OCI-LY7 (cell line): Measurements from ENCODE around the gene GNAI2. TPM values are rescaled to one million over a fixed set of nuclear protein-coding genes. Genes with fewer than 3 reads are reported as not detected.

ENCODE experiments used
- BruUV-seq: library from RNA; stranded (reverse); fragments of 400-500 nt; replicated peaks from 2 replicates; lab custom pipeline; 2021; lab: Mats Ljungman, UMichigan
- CTCF ChIA-PET: fragments of 300-600 bp; sonication (Branson Sonifier 250); formaldehyde crosslinking; loops from one replicate; lab custom pipeline; 2022; ENCODE audit warnings: antibody characterized with exemption; ENCODE audit not compliant: unreplicated experiment; lab: Charles Lee
- POLR2A ChIA-PET: fragments of 300-600 bp; sonication (Branson Sonifier 250); formaldehyde crosslinking; loops from one replicate; lab custom pipeline; 2022; ENCODE audit warnings: antibody characterized with exemption; lab: Charles Lee
- DNase-seq: peaks from one replicate; pipeline ENCODE4 v3.0.0-alpha.2; 2015; ENCODE audit warnings: low spot score
- H2AFZ ChIP-seq: fragments of 200-600 bp; sonication (generic), shearing (Covaris generic); 2 replicates; pipeline ENCODE4 v1.6.1; 2014; ENCODE audit warnings: mild to moderate bottlenecking, antibody characterized with exemption, low read length, moderate library complexity
- H3K27ac ChIP-seq: fragments of 200-600 bp; sonication (generic); 2 replicates; pipeline ENCODE4 v1.5.1; 2014; ENCODE audit warnings: mixed run types, low read depth, mild to moderate bottlenecking, moderate library complexity, low read length, inconsistent platforms; ENCODE audit not compliant: poor library complexity, severe bottlenecking
- H3K36me3 ChIP-seq: fragments of 200-600 bp; sonication (generic); 2 replicates; pipeline ENCODE4 v1.6.1; 2014; ENCODE audit warnings: mild to moderate bottlenecking, antibody characterized with exemption, low read length, moderate library complexity, mixed read lengths; ENCODE audit not compliant: insufficient read depth
- H3K4me1 ChIP-seq: fragments of 200-600 bp; sonication (generic); 2 replicates; pipeline ENCODE4 v1.5.1; 2014; ENCODE audit warnings: mild to moderate bottlenecking, low read length; ENCODE audit not compliant: insufficient read depth, poor library complexity, severe bottlenecking
- H3K4me2 ChIP-seq: fragments of 200-600 bp; sonication (generic); 2 replicates; pipeline ENCODE4 v1.6.1; 2014; ENCODE audit warnings: mild to moderate bottlenecking, low read length
- H3K4me3 ChIP-seq: fragments of 200-600 bp; sonication (generic); 2 replicates; pipeline ENCODE4 v1.5.1; 2014; ENCODE audit warnings: mild to moderate bottlenecking, low read depth, low read length; ENCODE audit not compliant: poor library complexity, severe bottlenecking
- H3K79me2 ChIP-seq: fragments of 200-600 bp; sonication (generic); 2 replicates; pipeline ENCODE4 v1.6.1; 2016; ENCODE audit warnings: low read depth, mild to moderate bottlenecking, low read length, moderate library complexity, mixed read lengths; ENCODE audit not compliant: insufficient read depth
- H3K9me2 ChIP-seq: fragments of 200-600 bp; sonication (generic); 2 replicates; pipeline ENCODE4 v1.6.1; 2016; ENCODE audit warnings: mild to moderate bottlenecking, low read length, mixed read lengths; ENCODE audit not compliant: insufficient read depth
- H3K9me3 ChIP-seq: fragments of 200-600 bp; sonication (generic); 2 replicates; pipeline ENCODE4 v1.6.1; 2014; ENCODE audit warnings: mild to moderate bottlenecking, mixed run types, low read length, mixed read lengths
- H4K20me1 ChIP-seq: fragments of 200-600 bp; sonication (generic); 2 replicates; pipeline ENCODE4 v1.6.1; 2014; ENCODE audit warnings: mild to moderate bottlenecking, antibody characterized with exemption, low read length, moderate library complexity, mixed read lengths; ENCODE audit not compliant: insufficient read depth
- EZH2phosphoT487 ChIP-seq: fragments of 200-600 bp; sonication (generic); IDR thresholded peaks from 2 replicates; pipeline ENCODE4 v1.6.1; 2018; ENCODE audit warnings: low read depth, borderline replicate concordance, mild to moderate bottlenecking, mixed run types, antibody characterized with exemption, low read length, moderate library complexity, mixed read lengths
- intact Hi-C: fragments of 100-400 bp; cut with micrococcal nuclease; formaldehyde crosslinking; loops from one replicate; pipeline ENCODE4 v1.10.0; 2022; ENCODE audit not compliant: unreplicated experiment
- total RNA-seq, 2 experiments: library from RNA; depleted of rRNA in 1 of 2; stranded (reverse); fragments of >200 nt in 1 of 2; shearing (Covaris generic) in 1 of 2; gene quantifications; 2 replicates each; pipeline ENCODE4 v1.2.3, GENCODE V29; 2014 to 2022
- TF ChIP-seq, protein P1 (sequence below): fragments of 200-600 bp; sonication (generic); conservative IDR thresholded peaks from 2 replicates; pipeline ENCODE4 v1.5.1; 2014; ENCODE audit warnings: mild to moderate bottlenecking, antibody characterized with exemption, low read length, moderate library complexity, mixed read lengths

The GNAI2 gene
- total RNA-seq, 2 experiments from 2014 or later, result 190 to 256 TPM

- no peak overlapping the region for H2AFZ ChIP-seq
- no peaks in the 10 kb centered on the region for H3K9me3 ChIP-seq
- TF ChIP-seq EZH2phosphoT487, result no peak
- TF ChIP-seq, protein P1, sequence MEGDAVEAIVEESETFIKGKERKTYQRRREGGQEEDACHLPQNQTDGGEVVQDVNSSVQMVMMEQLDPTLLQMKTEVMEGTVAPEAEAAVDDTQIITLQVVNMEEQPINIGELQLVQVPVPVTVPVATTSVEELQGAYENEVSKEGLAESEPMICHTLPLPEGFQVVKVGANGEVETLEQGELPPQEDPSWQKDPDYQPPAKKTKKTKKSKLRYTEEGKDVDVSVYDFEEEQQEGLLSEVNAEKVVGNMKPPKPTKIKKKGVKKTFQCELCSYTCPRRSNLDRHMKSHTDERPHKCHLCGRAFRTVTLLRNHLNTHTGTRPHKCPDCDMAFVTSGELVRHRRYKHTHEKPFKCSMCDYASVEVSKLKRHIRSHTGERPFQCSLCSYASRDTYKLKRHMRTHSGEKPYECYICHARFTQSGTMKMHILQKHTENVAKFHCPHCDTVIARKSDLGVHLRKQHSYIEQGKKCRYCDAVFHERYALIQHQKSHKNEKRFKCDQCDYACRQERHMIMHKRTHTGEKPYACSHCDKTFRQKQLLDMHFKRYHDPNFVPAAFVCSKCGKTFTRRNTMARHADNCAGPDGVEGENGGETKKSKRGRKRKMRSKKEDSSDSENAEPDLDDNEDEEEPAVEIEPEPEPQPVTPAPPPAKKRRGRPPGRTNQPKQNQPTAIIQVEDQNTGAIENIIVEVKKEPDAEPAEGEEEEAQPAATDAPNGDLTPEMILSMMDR, result no peak
- CTCF ChIA-PET, result no interaction called here
- H3K79me2 ChIP-seq, result no peaks in the 10 kb centered on the region
- POLR2A ChIA-PET, result no interaction called here
- H4K20me1 ChIP-seq, result no peaks in the 10 kb centered on the region
- no peak overlapping the region for H3K4me3 ChIP-seq
- intact Hi-C loops, result no loop called here
- no TSS peak for BruUV-seq
- DNase-seq, result no peak
- H3K36me3 ChIP-seq, result no peaks in the 10 kb centered on the region
- H3K9me2 ChIP-seq, result no peaks in the 10 kb centered on the region
- no peak overlapping the region for H3K27ac ChIP-seq
- no peak overlapping the region for H3K4me2 ChIP-seq
- no peaks in the 10 kb centered on the region for H3K4me1 ChIP-seq
These were observed 33.5 kb upstream of the GNAI2 start for GRCh38 chr3:50202353-50203112.

DNA sequence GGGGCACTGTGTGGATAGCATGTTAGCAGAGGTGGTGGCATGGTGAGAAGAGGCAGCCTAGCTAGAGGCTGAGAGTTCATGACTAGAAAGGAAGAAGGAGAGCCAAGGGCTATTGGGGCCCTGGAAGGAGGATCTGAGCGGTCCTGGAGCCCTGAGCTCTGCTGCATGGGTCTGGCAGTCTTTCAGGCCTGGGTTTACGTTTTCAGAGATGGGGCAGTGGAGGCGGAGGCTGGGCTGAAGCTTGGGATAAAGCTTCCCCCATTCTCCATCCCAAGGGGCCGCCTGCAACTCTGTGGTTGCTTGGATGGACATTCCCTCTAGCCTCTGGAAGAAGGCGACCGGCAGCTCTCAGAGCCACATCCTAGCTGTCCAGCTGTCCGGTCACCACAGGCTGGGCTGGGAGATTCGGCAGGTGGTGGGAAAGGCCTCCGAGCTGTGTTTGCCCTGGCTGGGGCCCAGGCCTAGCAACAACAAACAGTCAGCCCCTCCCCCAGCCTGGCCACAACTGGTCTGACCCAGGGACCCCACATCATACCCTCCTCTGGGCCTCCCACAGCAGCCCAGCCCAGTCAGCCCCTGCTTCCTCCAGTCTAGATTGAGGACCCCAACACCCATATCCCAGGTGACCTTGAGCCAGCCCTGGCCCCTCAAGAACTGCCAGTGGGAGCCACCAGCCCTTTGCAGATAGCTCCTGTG, 32.7 kb upstream of the GNAI2 start:
- TF ChIP-seq, protein P1, result no peak
- TF ChIP-seq EZH2phosphoT487, result no peak
- ChIA-PET POLR2A (no interaction called here), CTCF (no interaction called here)
- Histone ChIP-seq H3K4me1 (no peaks in the 10 kb centered on the region), H3K27ac (no peak overlapping the region), H3K9me3 (no peaks in the 10 kb centered on the region), H3K4me3 (no peak overlapping the region), H3K9me2 (no peaks in the 10 kb centered on the region), H3K4me2 (no peak overlapping the region), H3K36me3 (no peaks in the 10 kb centered on the region), H4K20me1 (no peaks in the 10 kb centered on the region), H3K79me2 (no peaks in the 10 kb centered on the region), H2AFZ (no peak overlapping the region)
- intact Hi-C loops, result no loop called here
- no TSS peak for BruUV-seq
- no peak for DNase-seq
